SW480 (cell line): Measurements from ENCODE around the gene ZBED3.
A peak's percentile ranks its signal among the peaks of the same experiment; 100 is the strongest.
"Not testable (repeated sequence)": the region's sequence is repeated elsewhere in the genome, so short reads cannot be mapped to it uniquely, and the experiment has no call there.

Experiments used
- DNase-seq: peaks from one replicate; pipeline ENCODE4 v3.0.0-alpha.2; 2016; ENCODE audit warnings: low spot score

ZBED3 gene

GRCh38 chr5:77086689-77087483 is at the start of gene ZBED3:
Gene ZBED3 (minus strand): TSS chr5:77087285. CDS start chr5:77077878, 9,407 bp downstream.
- peak; percentile 86 for DNase-seq

GRCh38 chr5:77133061-77133758 is 46.1 kb upstream of the ZBED3 start:
- no peak for DNase-seq

GRCh38 chr5:77131361-77131760 is 44.3 kb upstream of the ZBED3 start:
- DNase-seq = no peak

- DNase-seq = peak; percentile 11
These were observed 42.4 kb upstream of the ZBED3 start for GRCh38 chr5:77129391-77129990.

- DNase-seq = no peak
These were observed 41.5 kb upstream of the ZBED3 start for GRCh38 chr5:77128411-77129061.

- DNase-seq = no peak
These were observed 36.0 kb upstream of the ZBED3 start for GRCh38 chr5:77123057-77123456.

- DNase-seq = no peak
These were observed 33.6 kb upstream of the ZBED3 start for GRCh38 chr5:77120706-77121105.

GRCh38 chr5:77120086-77120485 is 33.0 kb upstream of the ZBED3 start:
- DNase-seq = no peak

GRCh38 chr5:77117161-77117560 is 30.1 kb upstream of the ZBED3 start:
- DNase-seq = no peak

- DNase-seq = not testable (repeated sequence)
These were observed 19.9 kb upstream of the ZBED3 start for GRCh38 chr5:77107035-77107434.

GRCh38 chr5:77104813-77105212 is 17.7 kb upstream of the ZBED3 start:
- DNase-seq = no peak

GRCh38 chr5:77103457-77103856 is 16.4 kb upstream of the ZBED3 start:
- no peak for DNase-seq

- DNase-seq = no peak
These were observed 15.5 kb upstream of the ZBED3 start for GRCh38 chr5:77102549-77102948.

- no peak for DNase-seq
These were observed 14.2 kb upstream of the ZBED3 start for GRCh38 chr5:77101298-77101697.

GRCh38 chr5:77095189-77095588 is 8.1 kb upstream of the ZBED3 start:
- DNase-seq = no peak

GRCh38 chr5:77087484-77088261 is 588 bp upstream of the ZBED3 start:
- DNase-seq = no peak

- DNase-seq = peak; percentile 3
These were observed 757 bp downstream of the ZBED3 start for GRCh38 chr5:77086368-77086688.

GRCh38 chr5:77083088-77083487 is 4.0 kb downstream of the ZBED3 start:
- DNase-seq = no peak

- no peak for DNase-seq
These were observed 4.8 kb downstream of the ZBED3 start for GRCh38 chr5:77082280-77082679.

GRCh38 chr5:77080905-77081304 is 6.2 kb downstream of the ZBED3 start:
- DNase-seq = no peak

- DNase-seq = not testable (repeated sequence)
These were observed 6.6 kb downstream of the ZBED3 start for GRCh38 chr5:77080479-77080878.

GRCh38 chr5:77077829-77078176 is 9.3 kb downstream of the ZBED3 start:
- no peak for DNase-seq
